CD4-positive, alpha-beta memory T cell (primary cell): ENCODE data around the gene LLPH. TPM values are rescaled to one million over a fixed set of nuclear protein-coding genes. Genes with fewer than 3 reads are reported as not detected.
A peak's percentile ranks its signal among the peaks of the same experiment; 100 is the strongest.
"Not testable (repeated sequence)": the region's sequence is repeated elsewhere in the genome, so short reads cannot be mapped to it uniquely, and the experiment has no call there.

ENCODE experiments used
- CTCF ChIA-PET: fragments of 350-600 bp; sonication (Branson Sonifier 250); formaldehyde crosslinking; loops from one replicate; lab custom pipeline; 2021; ENCODE audit warnings: inconsistent platforms; ENCODE audit not compliant: partially characterized antibody; lab: Charles Lee
- POLR2A ChIA-PET: fragments of 350-600 bp; sonication (Branson Sonifier 250); formaldehyde crosslinking; loops from one replicate; lab custom pipeline; 2021; ENCODE audit not compliant: partially characterized antibody; lab: Charles Lee
- DNase-seq, 5 donors: peaks; one replicate each; pipeline versions ENCODE4 v3.0.0 to v3.0.0-alpha.2; 2020 to 2022; ENCODE audit warnings: mixed read lengths in 1 of 5
- H3K27ac ChIP-seq: one replicate; pipeline ENCODE4 v1.7.0; 2013; ENCODE audit warnings: low read depth, low read length
- H3K27me3 ChIP-seq: 2 replicates; pipeline ENCODE4 v1.7.0; 2013; ENCODE audit warnings: mild to moderate bottlenecking, low read length, moderate library complexity; ENCODE audit not compliant: insufficient read depth
- H3K36me3 ChIP-seq: 2 replicates; pipeline ENCODE4 v1.7.0; 2013; ENCODE audit warnings: mild to moderate bottlenecking, low read length, moderate library complexity; ENCODE audit not compliant: insufficient read depth
- H3K4me1 ChIP-seq: 2 replicates; pipeline ENCODE4 v1.7.0; 2013; ENCODE audit warnings: mild to moderate bottlenecking, low read length, moderate library complexity; ENCODE audit not compliant: insufficient read depth
- H3K4me3 ChIP-seq, 2 donors: one replicate each; pipeline ENCODE4 v1.7.0; 2013; ENCODE audit warnings: low read length in 2 of 2, mild to moderate bottlenecking in 1 of 2
- H3K9me3 ChIP-seq, 2 donors: one replicate each; pipeline ENCODE4 v1.7.0; 2013; ENCODE audit warnings: low read length in 2 of 2, control low read depth in 1 of 2; ENCODE audit not compliant: control insufficient read depth in 1 of 2
- H3K27ac Mint-ChIP-seq, 7 donors: one replicate each; pipeline ENCODE4 v1.8.0; 2020 to 2021; ENCODE audit warnings: mixed read lengths in 7 of 7, mild to moderate bottlenecking in 6 of 7, inconsistent platforms in 3 of 7, moderate library complexity in 3 of 7
- H3K27me3 Mint-ChIP-seq, 2 donors: one replicate each; pipeline ENCODE4 v1.8.0; 2020 to 2021; ENCODE audit warnings: mixed read lengths in 2 of 2
- H3K36me3 Mint-ChIP-seq, 2 donors: one replicate each; pipeline ENCODE4 v1.8.0; 2020 to 2021; ENCODE audit warnings: mixed read lengths in 2 of 2, inconsistent platforms in 1 of 2, mild to moderate bottlenecking in 1 of 2
- H3K4me1 Mint-ChIP-seq, 4 donors: one replicate each; pipeline ENCODE4 v1.8.0; 2020 to 2021; ENCODE audit warnings: mixed read lengths in 4 of 4, mild to moderate bottlenecking in 1 of 4
- H3K4me3 Mint-ChIP-seq, 8 donors: one replicate each; pipeline ENCODE4 v1.8.0; 2020 to 2021; ENCODE audit warnings: mixed read lengths in 8 of 8, mild to moderate bottlenecking in 7 of 8, moderate library complexity in 6 of 8, inconsistent platforms in 3 of 8
- H3K9me3 Mint-ChIP-seq, 8 donors: one replicate each; pipeline ENCODE4 v1.8.0; 2020 to 2021; ENCODE audit warnings: mixed read lengths in 8 of 8, mild to moderate bottlenecking in 5 of 8, inconsistent platforms in 3 of 8, moderate library complexity in 1 of 8
- intact Hi-C: fragments of 100-400 bp; cut with micrococcal nuclease; formaldehyde crosslinking; loops from one replicate; pipeline ENCODE4 v1.15.1; 2023
- polyA plus RNA-seq, 2 donors: library from polyadenylated mRNA; unstranded; fragments of 300-500 nt; fragmentation: Illumina TruSeq; gene quantifications; one replicate each; pipeline ENCODE4 v1.2.3, GENCODE V29; 2021
- total RNA-seq, 2 experiments: library from RNA; stranded (reverse); gene quantifications; one replicate each; pipeline ENCODE4 v1.2.3, GENCODE V29; 2021

The LLPH gene
- total RNA-seq = 10 to 100 TPM; 25.8 to 26.4 TPM
- 10 to 100 TPM; 33.9 to 35.9 TPM for polyA plus RNA-seq

- peaks cover 40 to 61% (median 45%) of the 10 kb centered on the region in 4 donors for H3K4me1 Mint-ChIP-seq
- peaks cover 32 to 48% of the 10 kb centered on the region in 2 donors for H3K36me3 Mint-ChIP-seq
- no peaks in the 10 kb centered on the region for H3K27me3 Mint-ChIP-seq
Observed at GRCh38 chr12:66130267-66131066, at the start of gene LLPH. Gene LLPH (minus strand): TSS chr12:66130750. CDS start chr12:66129106, 1,644 bp downstream.

GRCh38 chr12:66176105-66176900 is 45.8 kb upstream of the LLPH start:
- CTCF ChIA-PET = interaction anchor here (1.5 kb wide), 1 partner anchor 128 kb away, joined by 3 read pairs; no protein-coding TSS in a partner anchor

More at GRCh38 chr12:66130267-66131066, at the start of gene LLPH:
- no peaks in the 10 kb centered on the region for H3K9me3 ChIP-seq
- POLR2A ChIA-PET = interaction anchor here (0.8 to 4.2 kb wide), 11 partner anchors 10 to 1461 kb away, joined by 3 to 115 read pairs (median 6); partner anchors contain the start of genes HELB, LEMD3 and TMBIM4
- CTCF ChIA-PET = interaction anchor here (0.6 to 2.2 kb wide), 3 partner anchors 23 to 280 kb away, joined by 3 to 15 read pairs (median 4); partner anchors contain the start of gene TMBIM4
- H3K27ac ChIP-seq = peak within 1 kb of the TSS; percentile 83
- DNase-seq = peak; percentile 84 to 93 (median 86)
- H3K9me3 Mint-ChIP-seq = no peaks in the 10 kb centered on the region
- H3K36me3 ChIP-seq = peaks cover 20% of the 10 kb centered on the region
- intact Hi-C loops = loop anchor here (1.0 to 10.0 kb wide), 4 partner anchors 39 to 1138 kb away; partner anchors contain the start of genes CAND1 and TMBIM4
- H3K27ac Mint-ChIP-seq = peak within 1 kb of the TSS; percentile 93 to 99 (median 98)
- peak within 1 kb of the TSS; percentile 72 to 86 for H3K4me3 ChIP-seq
- H3K4me3 Mint-ChIP-seq = peak within 1 kb of the TSS; percentile 92 to 99 (median 96)
- H3K4me1 ChIP-seq = peaks cover 37% of the 10 kb centered on the region
- H3K27me3 ChIP-seq = no peaks in the 10 kb centered on the region

GRCh38 chr12:66174391-66175325 is 44.1 kb upstream of the LLPH start:
- H3K9me3 Mint-ChIP-seq, H3K27ac Mint-ChIP-seq, H3K9me3 ChIP-seq, H3K27me3 ChIP-seq, POLR2A ChIA-PET, H3K4me1 ChIP-seq, intact Hi-C loops, H3K36me3 Mint-ChIP-seq, DNase-seq, H3K4me3 Mint-ChIP-seq, H3K4me3 ChIP-seq, H3K36me3 ChIP-seq, H3K27ac ChIP-seq: not testable (repeated sequence)
- peaks cover 2 to 13% (median 10%) of the 10 kb centered on the region in 4 donors for H3K4me1 Mint-ChIP-seq
- CTCF ChIA-PET = interaction anchor here (1.0 kb wide), 1 partner anchor 68 kb away, joined by 4 read pairs; no protein-coding TSS in a partner anchor
- peaks cover 11 to 17% of the 10 kb centered on the region in 2 donors for H3K27me3 Mint-ChIP-seq

More at GRCh38 chr12:66176105-66176900, 45.8 kb upstream of the LLPH start:
- POLR2A ChIA-PET = no interaction called here
- intact Hi-C loops = no loop called here
- no peak overlapping the region for H3K27ac Mint-ChIP-seq
- H3K27me3 ChIP-seq = no peaks in the 10 kb centered on the region
- no peaks in the 10 kb centered on the region for H3K9me3 Mint-ChIP-seq
- no peak overlapping the region for H3K27ac ChIP-seq
- no peaks in the 10 kb centered on the region for H3K4me1 ChIP-seq
- no peaks in the 10 kb centered on the region for H3K4me1 Mint-ChIP-seq
- H3K36me3 ChIP-seq = no peaks in the 10 kb centered on the region
- H3K9me3 ChIP-seq = no peaks in the 10 kb centered on the region
- H3K27me3 Mint-ChIP-seq = peaks cover 11 to 17% of the 10 kb centered on the region in 2 donors
- DNase-seq = no peak
- H3K36me3 Mint-ChIP-seq = no peaks in the 10 kb centered on the region
- H3K4me3 ChIP-seq = no peak overlapping the region
- H3K4me3 Mint-ChIP-seq = no peak overlapping the region

GRCh38 chr12:66170606-66171005 is 40.1 kb upstream of the LLPH start:
- H3K27ac Mint-ChIP-seq = peak overlapping the region; percentile 95 to 99 (median 98)
- peak overlapping the region; percentile 91 to 98 (median 96) for H3K4me3 Mint-ChIP-seq
- Histone ChIP-seq H3K4me1 (peaks cover 32% of the 10 kb centered on the region), H3K27ac (no peak overlapping the region), H3K36me3 (no peaks in the 10 kb centered on the region), H3K9me3 (no peaks in the 10 kb centered on the region), H3K4me3 (peak overlapping the region in 1 of 2 donors; percentile 85), H3K27me3 (no peaks in the 10 kb centered on the region)
- POLR2A ChIA-PET = interaction anchor here (0.8 to 3.3 kb wide), 4 partner anchors 40 to 132 kb away, joined by 3 to 115 read pairs (median 18); partner anchors contain the start of genes HELB and LLPH
- intact Hi-C loops = no loop called here
- CTCF ChIA-PET = no interaction called here
- no peak for DNase-seq
- peaks cover 2 to 5% of the 10 kb centered on the region in 2 donors for H3K27me3 Mint-ChIP-seq
- peaks cover 26 to 50% (median 39%) of the 10 kb centered on the region in 4 donors for H3K4me1 Mint-ChIP-seq
- H3K9me3 Mint-ChIP-seq = peaks cover 0 to 6% (median 0%) of the 10 kb centered on the region in 8 donors
- H3K36me3 Mint-ChIP-seq = peaks cover 22 to 29% of the 10 kb centered on the region in 2 donors

- H3K9me3 ChIP-seq = no peaks in the 10 kb centered on the region
- peak within 1 kb of the TSS; percentile 85 to 92 for H3K4me3 ChIP-seq
- H3K4me1 Mint-ChIP-seq = peaks cover 33 to 61% (median 48%) of the 10 kb centered on the region in 4 donors
- H3K27me3 ChIP-seq = no peaks in the 10 kb centered on the region
- CTCF ChIA-PET = interaction anchor here (0.6 to 2.1 kb wide), 14 partner anchors 8 to 1000 kb away, joined by 3 to 15 read pairs (median 3); partner anchors contain the start of genes HELB, LEMD3 and LLPH
- H3K9me3 Mint-ChIP-seq = peaks cover 0 to 6% (median 0%) of the 10 kb centered on the region in 8 donors
- H3K27ac Mint-ChIP-seq = peak within 1 kb of the TSS; percentile 95 to 99 (median 98)
- H3K27me3 Mint-ChIP-seq = peaks cover 2 to 3% of the 10 kb centered on the region in 2 donors
- H3K36me3 Mint-ChIP-seq = peaks cover 32 to 38% of the 10 kb centered on the region in 2 donors
- H3K4me3 Mint-ChIP-seq = peak within 1 kb of the TSS; percentile 91 to 98 (median 96)
- peak; percentile 86 to 94 (median 87) for DNase-seq
- intact Hi-C loops = loop anchor here (1.0 to 5.0 kb wide), 5 partner anchors 23 to 1000 kb away; partner anchors contain the start of genes HELB, LEMD3 and LLPH
- peaks cover 43% of the 10 kb centered on the region for H3K4me1 ChIP-seq
- no peaks in the 10 kb centered on the region for H3K36me3 ChIP-seq
- POLR2A ChIA-PET = interaction anchor here (0.8 to 3.3 kb wide), 22 partner anchors 10 to 1947 kb away, joined by 3 to 115 read pairs (median 4); partner anchors contain the start of genes CAND1, HELB, KICS2 and LEMD3
- H3K27ac ChIP-seq = peak within 1 kb of the TSS; percentile 98
Observed at GRCh38 chr12:66169221-66170170, 38.9 kb upstream of the LLPH start, which contains the start of gene TMBIM4. Gene TMBIM4 (minus strand): TSS chr12:66169996. CDS start chr12:66169951, 45 bp downstream.
